H1 (cell line): ENCODE data around the gene USP38. TPM values are rescaled to one million over a fixed set of nuclear protein-coding genes. Genes with fewer than 3 reads are reported as not detected.

Source experiments
- CTCF ChIA-PET: fragments of 300-600 bp; sonication (Branson Sonifier 250); formaldehyde crosslinking; loops from one replicate; lab custom pipeline; 2021; ENCODE audit not compliant: partially characterized antibody; lab: Charles Lee
- POLR2A ChIA-PET: fragments of 300-600 bp; sonication (Branson Sonifier 250); formaldehyde crosslinking; loops from one replicate; lab custom pipeline; 2021; ENCODE audit warnings: inconsistent platforms; ENCODE audit not compliant: partially characterized antibody; lab: Charles Lee
- DNase-seq, 2 experiments: peaks; one replicate each; pipeline versions ENCODE4 v3.0.0 to v3.0.0-alpha.2; 2010 to 2022; ENCODE audit warnings: low spot score in 2 of 2, low read depth in 1 of 2, mixed read lengths in 1 of 2
- FAIRE-seq: peaks from 2 replicates; lab custom pipeline; 2011; peaks lifted over from hg19 to GRCh38; lab: Jason Lieb, UNC
- H2AFZ ChIP-seq: 2 replicates; pipeline ENCODE4 v1.8.1; 2012; ENCODE audit warnings: low read length, inconsistent platforms
- H2AK5ac ChIP-seq: 2 replicates; pipeline ENCODE4 v1.6.1; 2013; ENCODE audit warnings: low read depth, low read length
- H2BK120ac ChIP-seq: replicated peaks from 2 replicates; pipeline ENCODE3; 2013; ENCODE audit warnings: low read depth, low read length, inconsistent platforms
- H2BK12ac ChIP-seq: 2 replicates; pipeline ENCODE4 v1.6.1; 2013; ENCODE audit warnings: low read depth, low read length
- H2BK15ac ChIP-seq: 2 replicates; pipeline ENCODE4 v1.6.1; 2013; ENCODE audit warnings: low read length
- H2BK20ac ChIP-seq: 2 replicates; pipeline ENCODE4 v1.6.1; 2013; ENCODE audit warnings: low read length
- H2BK5ac ChIP-seq: 2 replicates; pipeline ENCODE4 v1.6.1; 2013; ENCODE audit warnings: low read depth, low read length
- H3K14ac ChIP-seq: 2 replicates; pipeline ENCODE4 v1.6.1; 2013; ENCODE audit warnings: inconsistent platforms; ENCODE audit not compliant: insufficient read length
- H3K18ac ChIP-seq: 2 replicates; pipeline ENCODE4 v1.6.1; 2013; ENCODE audit warnings: low read length; ENCODE audit errors: extremely low read depth
- H3K23ac ChIP-seq: 2 replicates; pipeline ENCODE4 v1.6.1; 2013; ENCODE audit warnings: inconsistent platforms; ENCODE audit not compliant: insufficient read length
- H3K23me2 ChIP-seq: 2 replicates; pipeline ENCODE4 v1.6.1; 2013; ENCODE audit warnings: low read depth, low read length
- H3K27ac ChIP-seq: 2 replicates; pipeline ENCODE4 v1.6.1; 2011; ENCODE audit warnings: low read depth, low read length, inconsistent platforms
- H3K27me3 ChIP-seq, 4 experiments: replicated peaks in 1 of 4; 1 replicate in 1 of 4; 2 replicates in 3 of 4; pipeline versions ENCODE4 v1.6.1 to v1.8.1; 2011 to 2013; ENCODE audit warnings: low read length in 3 of 4, mild to moderate bottlenecking in 3 of 4, inconsistent platforms in 2 of 4, mixed read lengths in 2 of 4, moderate library complexity in 1 of 4; ENCODE audit not compliant: control insufficient read depth in 3 of 4, insufficient read depth in 3 of 4; ENCODE audit errors: extremely low read depth in 1 of 4
- H3K36me3 ChIP-seq, 4 experiments: 2 replicates each; pipeline versions ENCODE4 v1.6.1 to v1.8.1; 2011 to 2013; ENCODE audit warnings: mild to moderate bottlenecking in 4 of 4, low read length in 3 of 4, moderate library complexity in 2 of 4, control low read depth in 1 of 4, inconsistent platforms in 1 of 4; ENCODE audit not compliant: insufficient read depth in 4 of 4, control insufficient read depth in 2 of 4
- H3K4ac ChIP-seq: replicated peaks from 2 replicates; pipeline ENCODE3; 2013; ENCODE audit warnings: low read length, low read depth, mixed read lengths, inconsistent platforms; ENCODE audit not compliant: insufficient read length
- H3K4me1 ChIP-seq, 4 experiments: replicated peaks in 1 of 4; 1 replicate in 1 of 4; 2 replicates in 3 of 4; pipeline versions ENCODE4 v1.6.1 to v1.8.1; 2011 to 2013; ENCODE audit warnings: low read length in 3 of 4, inconsistent platforms in 2 of 4, mixed read lengths in 1 of 4; ENCODE audit not compliant: insufficient read depth in 4 of 4, control insufficient read depth in 3 of 4
- H3K4me2 ChIP-seq, 2 experiments: 2 replicates each; pipeline versions ENCODE4 v1.6.1 to v1.8.1; 2011 to 2013; ENCODE audit warnings: low read depth in 2 of 2, low read length in 2 of 2, control low read depth in 1 of 2, inconsistent platforms in 1 of 2, mild to moderate bottlenecking in 1 of 2; ENCODE audit not compliant: insufficient read depth in 1 of 2
- H3K4me3 ChIP-seq, 4 experiments: fragments of 200-600, 300-600 bp in 1 of 4; sonication (generic), shearing (Covaris generic), sonication (Bioruptor Twin) in 1 of 4; 2 replicates each; pipeline versions ENCODE4 v1.5.1 to v1.8.1; 2011 to 2016; ENCODE audit warnings: low read length in 4 of 4, low read depth in 3 of 4, control low read depth in 2 of 4, inconsistent platforms in 2 of 4, mild to moderate bottlenecking in 2 of 4, mixed read lengths in 1 of 4, moderate library complexity in 1 of 4; ENCODE audit not compliant: insufficient read depth in 2 of 4; ENCODE audit errors: extremely low read depth in 1 of 4
- H3K56ac ChIP-seq: replicated peaks from 2 replicates; pipeline ENCODE3; 2013; ENCODE audit warnings: low read depth, mild to moderate bottlenecking, mixed read lengths, low read length, inconsistent platforms; ENCODE audit not compliant: insufficient read length
- H3K79me1 ChIP-seq: 2 replicates; pipeline ENCODE4 v1.6.1; 2013; ENCODE audit warnings: low read depth, low read length, control low read depth
- H3K79me2 ChIP-seq, 2 experiments: 2 replicates each; pipeline versions ENCODE4 v1.6.1 to v1.8.1; 2012 to 2013; ENCODE audit warnings: low read length in 2 of 2, mild to moderate bottlenecking in 2 of 2, inconsistent platforms in 1 of 2; ENCODE audit not compliant: insufficient read depth in 2 of 2, control insufficient read depth in 1 of 2
- H3K9ac ChIP-seq, 4 experiments: replicated peaks in 1 of 4; 1 replicate in 1 of 4; 2 replicates in 3 of 4; pipeline versions ENCODE4 v1.6.1 to v1.8.1; 2011 to 2013; ENCODE audit warnings: low read depth in 3 of 4, low read length in 3 of 4, control low read depth in 2 of 4, mild to moderate bottlenecking in 2 of 4, moderate library complexity in 2 of 4, inconsistent platforms in 1 of 4; ENCODE audit errors: extremely low read depth in 1 of 4
- H3K9me3 ChIP-seq, 2 experiments: 2 replicates each; pipeline versions ENCODE4 v1.6.1 to v1.8.1; 2012 to 2013; ENCODE audit warnings: mild to moderate bottlenecking in 2 of 2, moderate library complexity in 2 of 2, control low read depth in 1 of 2, inconsistent platforms in 1 of 2, low read depth in 1 of 2, low read length in 1 of 2, mixed read lengths in 1 of 2; ENCODE audit not compliant: insufficient read depth in 2 of 2
- H4K20me1 ChIP-seq, 2 experiments: replicated peaks in 1 of 2; 2 replicates each; pipeline versions ENCODE3 to v1.8.1; 2011 to 2013; ENCODE audit warnings: inconsistent platforms in 2 of 2, low read length in 2 of 2, mild to moderate bottlenecking in 1 of 2; ENCODE audit not compliant: insufficient read depth in 2 of 2, control insufficient read depth in 1 of 2
- H4K5ac ChIP-seq: 2 replicates; pipeline ENCODE4 v1.6.1; 2013; ENCODE audit warnings: low read length, low read depth, mixed read lengths, inconsistent platforms; ENCODE audit not compliant: insufficient read length
- H4K8ac ChIP-seq: 2 replicates; pipeline ENCODE4 v1.8.0; 2013; ENCODE audit warnings: mild to moderate bottlenecking, moderate library complexity, low read length, inconsistent platforms; ENCODE audit not compliant: insufficient read depth; ENCODE audit errors: extremely low read depth
- H4K91ac ChIP-seq: replicated peaks from 2 replicates; pipeline ENCODE3; 2013; ENCODE audit warnings: low read length, mixed read lengths, inconsistent platforms; ENCODE audit not compliant: insufficient read length
- ATF2 ChIP-seq: IDR thresholded peaks from 2 replicates; pipeline ENCODE4 v1.6.1; 2012; ENCODE audit warnings: low read length, inconsistent platforms
- CHD2 ChIP-seq: IDR thresholded peaks from 2 replicates; pipeline ENCODE4 v1.6.1; 2012; ENCODE audit warnings: low read length, improper control_type of control experiment
- HDAC6 ChIP-seq: IDR thresholded peaks from one replicate; pipeline ENCODE4 v1.7.1; 2012; ENCODE audit warnings: low read depth, mild to moderate bottlenecking, inconsistent platforms, low read length, moderate library complexity
- POLR2AphosphoS5 ChIP-seq: IDR thresholded peaks from 2 replicates; pipeline ENCODE4 v1.6.1; 2011; ENCODE audit warnings: low read depth, low read length
- POU5F1 ChIP-seq: IDR thresholded peaks from 2 replicates; pipeline ENCODE4 v1.6.1; 2011; ENCODE audit warnings: low read depth, mild to moderate bottlenecking, low read length, moderate library complexity
- RAD21 ChIP-seq, 2 experiments: IDR thresholded peaks in 1 of 2; conservative IDR thresholded peaks in 1 of 2; 2 replicates each; pipeline ENCODE4 v1.6.1; 2011; ENCODE audit warnings: low read depth in 2 of 2, low read length in 2 of 2, improper control_type of control experiment in 1 of 2, inconsistent platforms in 1 of 2, mild to moderate bottlenecking in 1 of 2, moderate library complexity in 1 of 2
- SIRT6 ChIP-seq: IDR thresholded peaks from one replicate; pipeline ENCODE4 v1.7.1; 2012; ENCODE audit warnings: low read length, inconsistent platforms
- TAF1 ChIP-seq: IDR thresholded peaks from 2 replicates; pipeline ENCODE4 v1.6.1; 2011; ENCODE audit warnings: mild to moderate bottlenecking, low read depth, low read length
- YY1 ChIP-seq: IDR thresholded peaks from 2 replicates; pipeline ENCODE4 v1.6.1; 2011; ENCODE audit warnings: low read depth, mild to moderate bottlenecking, low read length
- polyA plus RNA-seq, 7 experiments: library from polyadenylated mRNA; depleted of rRNA in 3 of 7; stranded (reverse) in 5 of 7; unstranded in 2 of 7; fragments of >200 nt in 5 of 7; fragments of 200-250 nt in 2 of 7; gene quantifications; 1 replicate in 5 of 7; 2 replicates in 1 of 7; 4 replicates in 1 of 7; pipeline versions ENCODE4 v1.2.1 to v1.2.3, GENCODE V29; 2011 to 2013; ENCODE audit warnings: missing spikeins in 2 of 7, mixed read lengths in 2 of 7
- total RNA-seq: library from RNA; stranded (reverse); fragmentation: NEBNext Ultra II Directional; extraction: Animal tissue kit (Norgen Biotek cat#: 25700); gene quantifications from 2 replicates; pipeline ENCODE4 v1.2.1, GENCODE V29; 2021

Gene USP38
- total and polyA plus RNA-seq, 2 of the 8 experiments (the other 6 are each of a cell fraction or from before 2014, with no cell fraction given) = 3.2 to 10.5 TPM

- H4K20me1 ChIP-seq = no peaks in the 10 kb centered on the region
- no peaks in the 10 kb centered on the region for H3K79me2 ChIP-seq
- no peak overlapping the region for H2BK5ac ChIP-seq
- no peak overlapping the region for H4K8ac ChIP-seq
- H2AK5ac ChIP-seq = no peak overlapping the region
- DNase-seq (no peak), FAIRE-seq (no peak)
- no peak overlapping the region for H3K14ac ChIP-seq
- H3K9me3 ChIP-seq = no peaks in the 10 kb centered on the region
- H3K56ac ChIP-seq = no peak overlapping the region
- CTCF ChIA-PET = interaction anchor here (1.3 kb wide), 1 partner anchor 25 kb away, joined by 3 read pairs; no protein-coding TSS in a partner anchor
- no peak overlapping the region for H4K5ac ChIP-seq
- no peak for TF ChIP-seq TAF1
- no peak for TF ChIP-seq HDAC6
- no peak for TF ChIP-seq SIRT6
- no peak for TF ChIP-seq POLR2AphosphoS5
- TF ChIP-seq YY1 = no peak
- no peak for TF ChIP-seq CHD2
- TF ChIP-seq POU5F1 = no peak
- TF ChIP-seq RAD21 (IDR thresholded peaks at IDR 0.05 in 1 of 2, conservative IDR thresholded peaks at IDR 0.05 in 1 of 2; ENCODE audit: low read depth in 2 of 2, low read length in 2 of 2) = no peak
- TF ChIP-seq ATF2 = no peak
- H2BK15ac ChIP-seq = no peak overlapping the region
- H2BK20ac ChIP-seq = no peak overlapping the region
- no peak overlapping the region for H3K4me3 ChIP-seq
- no peak overlapping the region for H3K18ac ChIP-seq
- no peak overlapping the region for H3K23ac ChIP-seq
- no peak overlapping the region for H2BK120ac ChIP-seq
- H3K23me2 ChIP-seq = no peaks in the 10 kb centered on the region
- H3K27ac ChIP-seq = no peak overlapping the region
- H3K27me3 ChIP-seq = no peaks in the 10 kb centered on the region
- H2AFZ ChIP-seq = no peak overlapping the region
- peaks cover 0 to 2% (median 0%) of the 10 kb centered on the region in 4 experiments; a peak in 1 of 7 replicates for H3K4me1 ChIP-seq
- H4K91ac ChIP-seq = no peak overlapping the region
- H3K9ac ChIP-seq = no peak overlapping the region
- no peaks in the 10 kb centered on the region for H3K36me3 ChIP-seq
- H3K79me1 ChIP-seq = no peaks in the 10 kb centered on the region
- H3K4me2 ChIP-seq = no peak overlapping the region
- no peak overlapping the region for H2BK12ac ChIP-seq
- no peak overlapping the region for H3K4ac ChIP-seq
- POLR2A ChIA-PET = no interaction called here
These were observed 72.6 kb downstream of the USP38 start for GRCh38 chr4:143257356-143257755.
